Measurements from ENCODE around the gene CD47. TPM values are rescaled to one million over a fixed set of nuclear protein-coding genes. Genes with fewer than 3 reads are reported as not detected.

Gene CD47
- total and polyA plus RNA-seq, 2 of the 4 experiments (the other 2 are of a cell fraction) = 45.9 to 52.0 TPM

GRCh38 chr3:108006077-108006771, 84.6 kb downstream of the CD47 start:
- BruUV-seq (replicated peaks) = no TSS peak
- H3K4ac ChIP-seq (ENCODE audit: low read depth, low read length) = no peak overlapping the region

More at GRCh38 chr3:108006077-108006771, 84.6 kb downstream of the CD47 start:
- WGBS, 2 experiments (ENCODE audit: extremely low coverage in 2 of 2, insufficient read length in 1 of 2) = 32% methylated on average over 2 of the region's 11 CpGs; no CpG with 5 or more reads in 1 of the 2 experiments
- Histone ChIP-seq H3K14ac (replicated peaks; ENCODE audit: low read depth, low read length) (no peak overlapping the region), H3K36me3 (ENCODE audit: control insufficient read depth, insufficient read depth, low read length) (no peaks in the 10 kb centered on the region), H2BK20ac (ENCODE audit: low read depth, low read length) (no peak overlapping the region), H3K27ac (ENCODE audit: insufficient read depth, low read length) (no peak overlapping the region), H2BK15ac (ENCODE audit: low read depth, low read length) (no peak overlapping the region), H3K4me2 (ENCODE audit: low read depth, low read length) (no peak overlapping the region), H2BK120ac (ENCODE audit: low read depth, low read length) (no peak overlapping the region), H3K9me3 (ENCODE audit: control insufficient read depth, insufficient read depth, low read length) (no peaks in the 10 kb centered on the region), H3K23ac (ENCODE audit: low read depth, low read length) (no peak overlapping the region), H3K79me1 (ENCODE audit: low read depth in 1 of 2, low read length in 2 of 2) (no peaks in the 10 kb centered on the region), H3K4me1 (ENCODE audit: control insufficient read depth, insufficient read depth, low read length) (no peaks in the 10 kb centered on the region), H3K9ac (ENCODE audit: low read depth, low read length) (no peak overlapping the region), H3K18ac (ENCODE audit: low read depth, low read length) (no peak overlapping the region), H2AK9ac (replicated peaks; ENCODE audit: low read depth, low read length, poor library complexity) (no peak overlapping the region), H2AK5ac (ENCODE audit: low read depth, low read length) (no peak overlapping the region), H3K4me3 (ENCODE audit: insufficient read depth, low read depth, low read length) (no peak overlapping the region), H4K5ac (ENCODE audit: low read depth, low read length) (no peak overlapping the region), H2AFZ (replicated peaks; ENCODE audit: low read length, poor library complexity) (peak overlapping the region; percentile 30), H3K27me3 (ENCODE audit: control insufficient read depth, insufficient read depth, low read length) (peaks cover 12% of the 10 kb centered on the region), H4K20me1 (ENCODE audit: insufficient read depth, low read length) (no peaks in the 10 kb centered on the region), H3K56ac (ENCODE audit: extremely low read depth, insufficient read depth, low read length) (no peak overlapping the region), H4K8ac (ENCODE audit: low read depth in 2 of 2, low read length in 2 of 2) (no peak overlapping the region), H4K91ac (ENCODE audit: insufficient read depth, low read depth, low read length) (no peak overlapping the region), H2BK5ac (ENCODE audit: low read depth, low read length, poor library complexity, severe bottlenecking) (no peak overlapping the region), H3K9me1 (ENCODE audit: insufficient read depth, low read length) (no peaks in the 10 kb centered on the region)
- dilution Hi-C loops (cut with HindIII; ENCODE audit: low sequenced_read_pairs, unreplicated experiment) (no loop called here), in situ Hi-C loops (cut with MboI; ENCODE audit: low sequenced_read_pairs) (no loop called here), intact Hi-C loops (cut with micrococcal nuclease) (no loop called here)
- ATAC-seq (ENCODE audit: low read depth) = peak; percentile 24
- POLR2A ChIA-PET (ENCODE audit: unreplicated experiment) = no interaction called here
- CTCF ChIA-PET = no interaction called here
- TF ChIP-seq MXI1 (IDR thresholded peaks at IDR 0.05; ENCODE audit: borderline replicate concordance, low read depth, low read length) = no peak
- no peak for TF ChIP-seq CTCF (conservative IDR thresholded peaks at IDR 0.05; ENCODE audit: low read depth, low read length)
- TF ChIP-seq, protein P1, sequence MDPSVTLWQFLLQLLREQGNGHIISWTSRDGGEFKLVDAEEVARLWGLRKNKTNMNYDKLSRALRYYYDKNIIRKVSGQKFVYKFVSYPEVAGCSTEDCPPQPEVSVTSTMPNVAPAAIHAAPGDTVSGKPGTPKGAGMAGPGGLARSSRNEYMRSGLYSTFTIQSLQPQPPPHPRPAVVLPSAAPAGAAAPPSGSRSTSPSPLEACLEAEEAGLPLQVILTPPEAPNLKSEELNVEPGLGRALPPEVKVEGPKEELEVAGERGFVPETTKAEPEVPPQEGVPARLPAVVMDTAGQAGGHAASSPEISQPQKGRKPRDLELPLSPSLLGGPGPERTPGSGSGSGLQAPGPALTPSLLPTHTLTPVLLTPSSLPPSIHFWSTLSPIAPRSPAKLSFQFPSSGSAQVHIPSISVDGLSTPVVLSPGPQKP (IDR thresholded peaks at IDR 0.05; ENCODE audit: borderline replicate concordance, low read depth, low read length) = no peak
- TF ChIP-seq SMC3 (IDR thresholded peaks at IDR 0.05; ENCODE audit: low read depth, low read length) = no peak
- TF ChIP-seq FOS (IDR thresholded peaks at IDR 0.05; ENCODE audit: low read depth, low read length) = no peak
- no peak for TF ChIP-seq MAZ (IDR thresholded peaks at IDR 0.05; ENCODE audit: borderline replicate concordance, low read depth, low read length)
- no peak for TF ChIP-seq POLR2A (IDR thresholded peaks at IDR 0.05; ENCODE audit: low read depth, low read length)
- TF ChIP-seq NFE2L2 (IDR thresholded peaks at IDR 0.05; ENCODE audit: low read depth, low read length) = no peak
- TF ChIP-seq RAD21 (IDR thresholded peaks at IDR 0.05; ENCODE audit: low read length) = no peak
- TF ChIP-seq CEBPB (IDR thresholded peaks at IDR 0.05; ENCODE audit: low read depth, low read length) = no peak
- no peak for TF ChIP-seq RFX5 (IDR thresholded peaks at IDR 0.05; ENCODE audit: low read depth, low read length)
- no peak for TF ChIP-seq BHLHE40 (IDR thresholded peaks at IDR 0.05; ENCODE audit: low read depth, low read length)
- no peak for DNase-seq

Measured in IMR-90 (cell line).